Neuron (in vitro differentiated cells): Measurements from ENCODE around the gene USP6NL.
A peak's percentile ranks its signal among the peaks of the same experiment; 100 is the strongest.
"Not testable (repeated sequence)": the region's sequence is repeated elsewhere in the genome, so short reads cannot be mapped to it uniquely, and the experiment has no call there.

ENCODE experiments used
- H2AFZ ChIP-seq: one replicate; pipeline ENCODE4 v1.6.1; 2013; ENCODE audit warnings: low read depth, mild to moderate bottlenecking, inconsistent platforms, low read length, moderate library complexity
- H3K27me3 ChIP-seq: one replicate; pipeline ENCODE4 v1.6.1; 2013; ENCODE audit warnings: low read length; ENCODE audit not compliant: insufficient read depth
- H3K36me3 ChIP-seq: one replicate; pipeline ENCODE4 v1.6.1; 2013; ENCODE audit warnings: low read length; ENCODE audit not compliant: insufficient read depth
- H3K4me1 ChIP-seq: one replicate; pipeline ENCODE4 v1.6.1; 2013; ENCODE audit warnings: low read length; ENCODE audit not compliant: insufficient read depth
- H3K4me3 ChIP-seq: 2 replicates; pipeline ENCODE4 v1.5.1; 2013; ENCODE audit warnings: mild to moderate bottlenecking, low read length, moderate library complexity
- H3K9me3 ChIP-seq: one replicate; pipeline ENCODE4 v1.6.1; 2013; ENCODE audit warnings: low read length

The USP6NL gene

GRCh38 chr10:11636697-11637303 is 25.4 kb upstream of the USP6NL start:
- no peak overlapping the region for H3K4me3 ChIP-seq
- H3K4me1 ChIP-seq = peaks cover 4% of the 10 kb centered on the region
- no peak overlapping the region for H2AFZ ChIP-seq
- no peaks in the 10 kb centered on the region for H3K9me3 ChIP-seq
- no peaks in the 10 kb centered on the region for H3K36me3 ChIP-seq
- H3K27me3 ChIP-seq = peaks cover 2% of the 10 kb centered on the region

- H3K4me3 ChIP-seq = no peak overlapping the region
- peaks cover 2% of the 10 kb centered on the region for H3K27me3 ChIP-seq
- no peaks in the 10 kb centered on the region for H3K9me3 ChIP-seq
- H3K4me1 ChIP-seq = peaks cover 2% of the 10 kb centered on the region
- H3K36me3 ChIP-seq = no peaks in the 10 kb centered on the region
- no peak overlapping the region for H2AFZ ChIP-seq
Observed at GRCh38 chr10:11631890-11632587, 20.6 kb upstream of the USP6NL start.

- no peak overlapping the region for H3K4me3 ChIP-seq
Observed at GRCh38 chr10:11631291-11631690, 19.8 kb upstream of the USP6NL start.

GRCh38 chr10:11629731-11630130 is 18.3 kb upstream of the USP6NL start:
- H3K36me3 ChIP-seq = no peaks in the 10 kb centered on the region
- H3K4me1 ChIP-seq = no peaks in the 10 kb centered on the region
- no peaks in the 10 kb centered on the region for H3K27me3 ChIP-seq
- no peak overlapping the region for H2AFZ ChIP-seq
- H3K4me3 ChIP-seq = no peak overlapping the region
- peaks cover 3% of the 10 kb centered on the region for H3K9me3 ChIP-seq

More at GRCh38 chr10:11631291-11631690, 19.8 kb upstream of the USP6NL start:
- H3K4me1 ChIP-seq = no peaks in the 10 kb centered on the region
- peaks cover 2% of the 10 kb centered on the region for H3K27me3 ChIP-seq
- H2AFZ ChIP-seq = no peak overlapping the region
- H3K9me3 ChIP-seq = no peaks in the 10 kb centered on the region
- H3K36me3 ChIP-seq = no peaks in the 10 kb centered on the region

- not testable (repeated sequence) for H3K9me3 ChIP-seq, H3K4me3 ChIP-seq, H3K4me1 ChIP-seq, H3K36me3 ChIP-seq, H2AFZ ChIP-seq, H3K27me3 ChIP-seq
Observed at GRCh38 chr10:11627941-11628340, 16.5 kb upstream of the USP6NL start.

GRCh38 chr10:11626071-11626470 is 14.6 kb upstream of the USP6NL start:
- H3K36me3 ChIP-seq = no peaks in the 10 kb centered on the region
- H2AFZ ChIP-seq = no peak overlapping the region
- H3K27me3 ChIP-seq = peaks cover 2% of the 10 kb centered on the region
- H3K4me1 ChIP-seq = no peaks in the 10 kb centered on the region
- no peak overlapping the region for H3K4me3 ChIP-seq
- peaks cover 3% of the 10 kb centered on the region for H3K9me3 ChIP-seq

GRCh38 chr10:11625019-11625735 is 13.7 kb upstream of the USP6NL start:
- Histone ChIP-seq H3K4me3 (no peak overlapping the region), H3K36me3 (no peaks in the 10 kb centered on the region), H3K27me3 (peaks cover 2% of the 10 kb centered on the region), H3K4me1 (no peaks in the 10 kb centered on the region), H2AFZ (no peak overlapping the region), H3K9me3 (peaks cover 3% of the 10 kb centered on the region)

- no peaks in the 10 kb centered on the region for H3K9me3 ChIP-seq
- no peaks in the 10 kb centered on the region for H3K4me1 ChIP-seq
- no peaks in the 10 kb centered on the region for H3K27me3 ChIP-seq
- H2AFZ ChIP-seq = no peak overlapping the region
- H3K36me3 ChIP-seq = no peaks in the 10 kb centered on the region
- H3K4me3 ChIP-seq = no peak overlapping the region
Observed at GRCh38 chr10:11617233-11617632, 5.8 kb upstream of the USP6NL start.

GRCh38 chr10:11616021-11616420 is 4.6 kb upstream of the USP6NL start:
- Histone ChIP-seq H3K4me1 (no peaks in the 10 kb centered on the region), H3K4me3 (no peak overlapping the region)

GRCh38 chr10:11615396-11615795 is 3.9 kb upstream of the USP6NL start:
- no peaks in the 10 kb centered on the region for H3K36me3 ChIP-seq
- H2AFZ ChIP-seq = no peak overlapping the region
- H3K4me1 ChIP-seq = no peaks in the 10 kb centered on the region
- no peaks in the 10 kb centered on the region for H3K27me3 ChIP-seq
- no peaks in the 10 kb centered on the region for H3K9me3 ChIP-seq
- H3K4me3 ChIP-seq = no peak overlapping the region

More at GRCh38 chr10:11616021-11616420, 4.6 kb upstream of the USP6NL start:
- Histone ChIP-seq H2AFZ (no peak overlapping the region), H3K9me3 (no peaks in the 10 kb centered on the region), H3K36me3 (no peaks in the 10 kb centered on the region), H3K27me3 (no peaks in the 10 kb centered on the region)

GRCh38 chr10:11612021-11613001 is 861 bp upstream of the USP6NL start:
- no peaks in the 10 kb centered on the region for H3K36me3 ChIP-seq
- no peaks in the 10 kb centered on the region for H3K9me3 ChIP-seq
- peak overlapping the region; percentile 27 for H2AFZ ChIP-seq
- no peaks in the 10 kb centered on the region for H3K27me3 ChIP-seq
- peak overlapping the region; percentile 93 for H3K4me3 ChIP-seq
- H3K4me1 ChIP-seq = peaks cover 13% of the 10 kb centered on the region

GRCh38 chr10:11610826-11611247 is 613 bp downstream of the USP6NL start:
- Histone ChIP-seq H3K27me3 (no peaks in the 10 kb centered on the region), H3K9me3 (peaks cover under 1% of the 10 kb centered on the region), H3K4me1 (peaks cover 13% of the 10 kb centered on the region), H2AFZ (peak overlapping the region; percentile 27), H3K36me3 (no peaks in the 10 kb centered on the region), H3K4me3 (peak overlapping the region; percentile 93)
